Smooth muscle cell (in vitro differentiated cells): ENCODE data around the gene GPR176. TPM values are rescaled to one million over a fixed set of nuclear protein-coding genes. Genes with fewer than 3 reads are reported as not detected.

Experiments
- DNase-seq: peaks from one replicate; lab custom pipeline; 2025; ENCODE audit not compliant: unreplicated experiment; lab: John Stamatoyannopoulos, UW
- H2AFZ ChIP-seq: fragments of 200-600 bp; sonication (generic); 2 replicates; pipeline ENCODE4 v1.6.0; 2016; ENCODE audit warnings: antibody characterized with exemption, low read depth, mild to moderate bottlenecking
- H3F3A ChIP-seq: fragments of 200-600 bp; sonication (generic); 2 replicates; pipeline ENCODE4 v1.6.0; 2017; ENCODE audit warnings: antibody characterized with exemption, low read depth
- H3K27ac ChIP-seq: fragments of 200-600 bp; sonication (generic); 2 replicates; pipeline ENCODE4 v1.5.1; 2016; ENCODE audit warnings: low read depth, mild to moderate bottlenecking
- H3K27me3 ChIP-seq: fragments of 200-600 bp; sonication (generic); 2 replicates; pipeline ENCODE4 v1.6.1; 2016; ENCODE audit warnings: low read depth, mild to moderate bottlenecking
- H3K36me3 ChIP-seq: fragments of 200-600 bp; sonication (generic); 2 replicates; pipeline ENCODE4 v1.5.1; 2016; ENCODE audit warnings: low read depth
- H3K4me1 ChIP-seq: fragments of 200-600 bp; sonication (generic); 2 replicates; pipeline ENCODE4 v1.5.1; 2016; ENCODE audit warnings: low read depth
- H3K4me2 ChIP-seq: fragments of 200-600 bp; sonication (generic); 2 replicates; pipeline ENCODE4 v1.6.0; 2016; ENCODE audit warnings: mild to moderate bottlenecking
- H3K4me3 ChIP-seq: fragments of 200-600 bp; sonication (generic); 2 replicates; pipeline ENCODE4 v1.5.1; 2016; ENCODE audit warnings: mild to moderate bottlenecking
- H3K79me2 ChIP-seq: fragments of 200-600 bp; sonication (generic); 2 replicates; pipeline ENCODE4 v1.6.0; 2016; ENCODE audit warnings: low read depth, mild to moderate bottlenecking
- H3K9ac ChIP-seq: fragments of 200-600 bp; sonication (generic); 2 replicates; pipeline ENCODE4 v1.6.0; 2016; ENCODE audit warnings: low read depth
- H3K9me3 ChIP-seq: fragments of 200-600 bp; sonication (generic); replicated peaks from 2 replicates; pipeline ENCODE4 v1.5.1; 2016; ENCODE audit warnings: low read depth
- H4K20me1 ChIP-seq: fragments of 200-600 bp; sonication (generic); 2 replicates; pipeline ENCODE4 v1.6.0; 2016; ENCODE audit warnings: low read depth
- WGBS: methylation state at CpG from one replicate; pipeline ENCODE4 v1.1.7; 2016; ENCODE audit warnings: low lambda C conversion rate; 5-methylcytosine and 5-hydroxymethylcytosine counted together
- polyA plus RNA-seq: library from polyadenylated mRNA; unstranded; fragments of >200 nt; fragmentation: Nextera tagmentation; extraction: Ambion mirVana; gene quantifications from 2 replicates; pipeline ENCODE4 v1.2.1, GENCODE V29; 2016
- total RNA-seq: library from RNA; depleted of rRNA; stranded (reverse); fragments of >200 nt; gene quantifications from 2 replicates; pipeline ENCODE4 v1.2.3, GENCODE V29; 2014
- TF ChIP-seq, protein P1 (sequence below): fragments of 200-600 bp; sonication (generic); IDR thresholded peaks from 2 replicates; pipeline ENCODE4 v1.5.1; 2017; ENCODE audit warnings: borderline replicate concordance, mild to moderate bottlenecking, antibody characterized with exemption; ENCODE audit not compliant: insufficient read depth, poor library complexity, severe bottlenecking

Gene GPR176
- total and polyA plus RNA-seq, 2 experiments from 2014 or later = 20.0 to 22.4 TPM

DNA sequence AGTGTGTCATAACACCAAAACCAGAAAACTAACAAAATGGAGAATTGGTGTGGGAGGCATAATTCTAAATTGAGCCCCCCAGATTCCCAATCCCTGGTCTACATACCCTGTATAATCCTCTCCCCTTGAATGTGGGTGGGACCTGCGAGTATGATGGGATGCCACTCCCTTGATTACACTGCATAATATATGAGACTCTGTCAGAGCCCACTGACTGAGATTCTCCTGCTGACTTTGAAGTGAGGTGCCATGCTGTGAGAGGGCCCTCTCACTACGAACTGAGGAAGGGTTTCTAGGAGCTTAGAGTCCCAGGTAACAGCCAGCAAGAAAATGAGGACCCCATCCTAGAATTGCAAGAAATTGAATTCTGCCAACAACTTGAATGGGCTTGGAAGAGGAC is 49.5 kb downstream of the GPR176 start:
- Histone ChIP-seq H3K4me3 (no peak overlapping the region), H3F3A (no peaks in the 10 kb centered on the region), H3K4me1 (no peaks in the 10 kb centered on the region), H3K4me2 (no peak overlapping the region), H3K36me3 (no peaks in the 10 kb centered on the region), H3K27me3 (no peaks in the 10 kb centered on the region), H2AFZ (no peak overlapping the region), H3K9me3 (no peaks in the 10 kb centered on the region), H3K9ac (no peak overlapping the region), H3K79me2 (no peaks in the 10 kb centered on the region), H3K27ac (no peak overlapping the region), H4K20me1 (peaks cover 9% of the 10 kb centered on the region)
- 89% methylated on average over 2 of the region's 2 CpGs for WGBS
- no peak for DNase-seq
- TF ChIP-seq, protein P1, sequence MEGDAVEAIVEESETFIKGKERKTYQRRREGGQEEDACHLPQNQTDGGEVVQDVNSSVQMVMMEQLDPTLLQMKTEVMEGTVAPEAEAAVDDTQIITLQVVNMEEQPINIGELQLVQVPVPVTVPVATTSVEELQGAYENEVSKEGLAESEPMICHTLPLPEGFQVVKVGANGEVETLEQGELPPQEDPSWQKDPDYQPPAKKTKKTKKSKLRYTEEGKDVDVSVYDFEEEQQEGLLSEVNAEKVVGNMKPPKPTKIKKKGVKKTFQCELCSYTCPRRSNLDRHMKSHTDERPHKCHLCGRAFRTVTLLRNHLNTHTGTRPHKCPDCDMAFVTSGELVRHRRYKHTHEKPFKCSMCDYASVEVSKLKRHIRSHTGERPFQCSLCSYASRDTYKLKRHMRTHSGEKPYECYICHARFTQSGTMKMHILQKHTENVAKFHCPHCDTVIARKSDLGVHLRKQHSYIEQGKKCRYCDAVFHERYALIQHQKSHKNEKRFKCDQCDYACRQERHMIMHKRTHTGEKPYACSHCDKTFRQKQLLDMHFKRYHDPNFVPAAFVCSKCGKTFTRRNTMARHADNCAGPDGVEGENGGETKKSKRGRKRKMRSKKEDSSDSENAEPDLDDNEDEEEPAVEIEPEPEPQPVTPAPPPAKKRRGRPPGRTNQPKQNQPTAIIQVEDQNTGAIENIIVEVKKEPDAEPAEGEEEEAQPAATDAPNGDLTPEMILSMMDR = no peak

DNA sequence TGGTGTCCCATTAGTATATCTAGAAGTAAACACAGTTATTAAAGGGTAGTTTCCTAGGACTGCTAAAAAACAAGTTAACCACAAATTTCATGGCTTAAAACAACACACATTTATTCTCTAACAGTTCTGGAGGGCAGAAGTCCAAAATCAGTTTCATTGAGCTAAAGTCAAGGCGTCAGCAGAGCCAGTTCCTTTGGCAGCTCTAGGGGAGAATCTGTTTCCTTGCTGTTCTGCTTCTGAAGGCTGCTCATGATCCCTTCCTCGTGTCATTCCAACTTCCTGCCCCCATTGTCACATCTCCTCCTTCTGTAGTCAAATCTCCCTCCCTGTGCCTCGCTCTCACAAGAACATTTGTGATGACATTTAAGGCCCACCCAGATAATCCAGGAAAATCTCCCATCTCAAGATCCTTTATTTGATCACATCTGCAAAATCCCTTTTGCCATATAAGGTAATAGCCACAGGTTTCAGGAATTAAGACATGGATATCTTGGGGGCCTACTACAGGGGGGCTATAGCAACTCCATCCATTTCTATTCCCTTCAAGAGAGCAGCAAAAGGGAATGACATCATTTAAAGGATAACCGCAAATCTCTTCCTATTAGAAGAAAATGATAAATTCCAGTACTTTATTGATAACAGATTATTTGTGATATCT is 50.1 kb downstream of the GPR176 start:
- TF ChIP-seq, protein P1 = no peak
- 73% methylated on average over 4 of the region's 4 CpGs for WGBS

DNA sequence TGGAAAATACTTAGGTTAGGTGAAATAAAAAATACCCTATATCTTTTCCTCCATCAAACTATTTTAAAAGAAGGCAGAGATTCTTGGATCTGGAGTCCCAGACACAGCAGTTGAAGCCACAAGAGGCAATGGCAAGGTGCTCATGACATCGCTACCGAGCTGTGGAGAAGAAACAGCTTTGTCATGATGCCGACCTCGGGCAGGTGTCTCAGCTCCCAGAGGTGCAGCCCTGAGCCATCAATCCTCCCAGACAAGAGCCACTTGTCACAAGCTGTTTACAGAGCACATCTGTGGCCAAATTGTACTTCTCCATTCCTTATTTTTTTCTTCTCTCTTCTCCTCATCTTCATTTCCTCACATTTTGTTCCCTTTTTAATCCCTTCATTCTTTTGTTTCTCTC is 50.8 kb downstream of the GPR176 start:
- Histone ChIP-seq H3K79me2 (no peaks in the 10 kb centered on the region), H2AFZ (no peak overlapping the region), H3K36me3 (no peaks in the 10 kb centered on the region), H3K4me1 (no peaks in the 10 kb centered on the region), H3F3A (no peaks in the 10 kb centered on the region), H3K27me3 (no peaks in the 10 kb centered on the region), H3K9ac (no peak overlapping the region), H3K27ac (no peak overlapping the region), H3K4me2 (no peak overlapping the region), H3K4me3 (no peak overlapping the region), H3K9me3 (no peaks in the 10 kb centered on the region), H4K20me1 (peaks cover 7% of the 10 kb centered on the region)
- no peak for DNase-seq
- 93% methylated on average over 4 of the region's 4 CpGs for WGBS
- TF ChIP-seq, protein P1 = no peak

More for the DNA sequence above, 50.1 kb downstream of the GPR176 start:
- H3K79me2 ChIP-seq = no peaks in the 10 kb centered on the region
- H3K4me2 ChIP-seq = no peak overlapping the region
- no peaks in the 10 kb centered on the region for H3K4me1 ChIP-seq
- no peak for DNase-seq
- H3K4me3 ChIP-seq = no peak overlapping the region
- no peaks in the 10 kb centered on the region for H3F3A ChIP-seq
- no peaks in the 10 kb centered on the region for H3K9me3 ChIP-seq
- no peak overlapping the region for H3K9ac ChIP-seq
- no peaks in the 10 kb centered on the region for H3K27me3 ChIP-seq
- no peak overlapping the region for H3K27ac ChIP-seq
- H4K20me1 ChIP-seq = peaks cover 7% of the 10 kb centered on the region
- no peak overlapping the region for H2AFZ ChIP-seq
- H3K36me3 ChIP-seq = no peaks in the 10 kb centered on the region

DNA sequence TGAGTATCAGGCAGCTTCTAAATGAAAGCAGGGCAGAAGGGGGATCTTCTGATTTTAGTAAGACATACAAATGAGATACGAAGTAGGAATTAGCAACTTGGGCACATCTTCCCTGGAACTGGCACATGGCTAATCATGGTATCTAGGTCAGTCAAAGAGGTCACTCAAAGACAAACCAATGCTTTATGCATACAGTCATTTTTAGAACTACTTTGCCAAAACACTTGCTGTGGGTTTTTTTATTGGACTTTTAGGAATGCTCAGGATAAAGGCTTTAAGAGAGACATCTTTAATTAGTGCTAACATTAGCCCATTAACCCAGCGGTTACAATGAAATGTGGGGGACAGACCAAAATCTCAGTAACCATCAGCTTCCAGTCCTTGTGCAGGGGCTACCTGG is 51.7 kb downstream of the GPR176 start:
- TF ChIP-seq, protein P1 = no peak
- DNase-seq = no peak
- Histone ChIP-seq H3K9me3 (no peaks in the 10 kb centered on the region), H3K27me3 (no peaks in the 10 kb centered on the region), H4K20me1 (peaks cover 7% of the 10 kb centered on the region), H3F3A (no peaks in the 10 kb centered on the region), H2AFZ (no peak overlapping the region), H3K79me2 (no peaks in the 10 kb centered on the region), H3K27ac (no peak overlapping the region), H3K4me3 (no peak overlapping the region), H3K4me2 (no peak overlapping the region), H3K36me3 (no peaks in the 10 kb centered on the region), H3K9ac (no peak overlapping the region), H3K4me1 (no peaks in the 10 kb centered on the region)
- WGBS = 93% methylated on average over 2 of the region's 2 CpGs
